Measurements from ENCODE around the gene CAMTA1.
A peak's percentile ranks its signal among the peaks of the same experiment; 100 is the strongest.

The CAMTA1 gene

GRCh38 chr1:6984986-6985385 lies 199.7 kb downstream of the CAMTA1 start:
- no peaks in the 10 kb centered on the region for H3K36me3 ChIP-seq (ENCODE audit: control insufficient read depth, insufficient read depth, low read length)
- H3K4me1 ChIP-seq (ENCODE audit: control insufficient read depth, insufficient read depth, low read length), result peaks cover 16% of the 10 kb centered on the region
- H3K4me3 ChIP-seq (ENCODE audit: low read depth, low read length), result no peak overlapping the region
- no peak overlapping the region for H3K27ac ChIP-seq (ENCODE audit: low read depth, low read length)
- H3K9me3 ChIP-seq (ENCODE audit: control insufficient read depth, insufficient read depth, low read length), result no peaks in the 10 kb centered on the region
- no peaks in the 10 kb centered on the region for H3K27me3 ChIP-seq (ENCODE audit: control insufficient read depth, insufficient read depth, low read length)
- no peak overlapping the region for H3K9ac ChIP-seq (ENCODE audit: low read depth, low read length)

DNA sequence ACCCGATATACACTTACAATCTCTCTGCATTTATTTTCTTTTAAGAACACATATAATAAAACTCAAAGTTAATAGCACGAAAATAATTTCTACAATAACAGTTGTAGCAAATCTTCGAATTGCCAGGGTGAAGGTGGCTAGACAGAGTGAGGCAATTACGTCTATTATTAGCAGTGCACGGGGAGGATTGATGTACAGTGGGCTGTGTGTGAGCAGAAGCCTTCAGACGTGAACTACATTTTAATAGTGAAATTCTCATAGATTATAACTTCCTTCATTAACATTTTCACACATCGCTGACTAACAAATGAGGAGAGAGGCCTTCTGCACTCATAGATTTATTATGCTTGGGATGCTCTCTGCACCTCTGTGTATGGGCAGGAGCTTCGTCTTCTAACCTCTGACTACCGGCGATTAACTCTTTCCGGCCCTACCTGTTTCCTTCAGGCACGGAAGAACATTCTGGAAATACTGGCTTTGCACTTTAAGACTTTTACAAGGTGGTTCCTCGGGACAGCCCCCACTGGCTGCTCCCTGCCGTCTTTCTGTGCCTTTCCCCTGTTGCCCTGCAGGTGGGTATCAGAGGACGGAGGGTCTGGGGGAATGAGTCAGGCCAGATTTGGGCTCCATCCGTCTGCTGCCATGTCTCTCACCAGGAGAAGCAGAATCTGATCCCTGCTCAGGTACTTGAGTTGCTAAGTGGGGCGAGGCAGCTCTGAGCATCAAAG lies 200.5 kb downstream of the CAMTA1 start:
- Histone ChIP-seq H3K27ac (ENCODE audit: low read depth, low read length) (no peak overlapping the region), H3K4me3 (ENCODE audit: low read depth, low read length) (no peak overlapping the region), H3K9me3 (ENCODE audit: control insufficient read depth, insufficient read depth, low read length) (no peaks in the 10 kb centered on the region), H3K4me1 (ENCODE audit: control insufficient read depth, insufficient read depth, low read length) (peaks cover 19% of the 10 kb centered on the region), H3K27me3 (ENCODE audit: control insufficient read depth, insufficient read depth, low read length) (no peaks in the 10 kb centered on the region), H3K9ac (ENCODE audit: low read depth, low read length) (no peak overlapping the region), H3K36me3 (ENCODE audit: control insufficient read depth, insufficient read depth, low read length) (no peaks in the 10 kb centered on the region)

DNA sequence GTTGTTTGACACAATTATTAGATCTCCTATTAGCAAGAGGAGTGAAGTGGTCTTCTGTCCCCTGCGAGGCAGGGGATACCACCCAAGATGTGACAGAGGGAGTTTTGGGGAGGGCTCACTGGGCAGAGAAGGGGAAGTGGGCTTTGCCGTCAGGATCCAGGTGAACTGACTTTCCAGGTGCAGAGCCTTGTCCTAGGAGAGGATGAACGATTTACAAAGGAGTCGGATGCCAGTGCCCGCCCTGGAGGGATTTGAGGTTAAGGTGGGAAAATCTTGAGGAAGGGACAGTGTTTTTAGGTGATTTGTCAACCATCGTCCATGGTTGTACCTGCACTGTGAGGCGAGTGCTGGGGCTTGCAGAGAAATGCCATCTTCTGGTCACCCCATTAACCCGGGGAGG lies 201.0 kb downstream of the CAMTA1 start:
- no peak overlapping the region for H3K9ac ChIP-seq (ENCODE audit: low read depth, low read length)
- no peak overlapping the region for H3K27ac ChIP-seq (ENCODE audit: low read depth, low read length)
- no peaks in the 10 kb centered on the region for H3K36me3 ChIP-seq (ENCODE audit: control insufficient read depth, insufficient read depth, low read length)
- peaks cover 19% of the 10 kb centered on the region for H3K4me1 ChIP-seq (ENCODE audit: control insufficient read depth, insufficient read depth, low read length)
- H3K9me3 ChIP-seq (ENCODE audit: control insufficient read depth, insufficient read depth, low read length), result no peaks in the 10 kb centered on the region
- no peak overlapping the region for H3K4me3 ChIP-seq (ENCODE audit: low read depth, low read length)
- H3K27me3 ChIP-seq (ENCODE audit: control insufficient read depth, insufficient read depth, low read length), result no peaks in the 10 kb centered on the region

GRCh38 chr1:6987940-6988339 lies 202.7 kb downstream of the CAMTA1 start:
- no peak overlapping the region for H3K27ac ChIP-seq (ENCODE audit: low read depth, low read length)
- H3K4me1 ChIP-seq (ENCODE audit: control insufficient read depth, insufficient read depth, low read length), result peaks cover 19% of the 10 kb centered on the region
- no peaks in the 10 kb centered on the region for H3K36me3 ChIP-seq (ENCODE audit: control insufficient read depth, insufficient read depth, low read length)
- H3K4me3 ChIP-seq (ENCODE audit: low read depth, low read length), result no peak overlapping the region
- H3K9ac ChIP-seq (ENCODE audit: low read depth, low read length), result no peak overlapping the region
- no peaks in the 10 kb centered on the region for H3K27me3 ChIP-seq (ENCODE audit: control insufficient read depth, insufficient read depth, low read length)
- H3K9me3 ChIP-seq (ENCODE audit: control insufficient read depth, insufficient read depth, low read length), result no peaks in the 10 kb centered on the region

- no peak overlapping the region for H3K9ac ChIP-seq (ENCODE audit: low read depth, low read length)
- H3K4me3 ChIP-seq (ENCODE audit: low read depth, low read length), result no peak overlapping the region
- no peaks in the 10 kb centered on the region for H3K27me3 ChIP-seq (ENCODE audit: control insufficient read depth, insufficient read depth, low read length)
- peak overlapping the region; percentile 42 for H3K27ac ChIP-seq (ENCODE audit: low read depth, low read length)
- no peaks in the 10 kb centered on the region for H3K36me3 ChIP-seq (ENCODE audit: control insufficient read depth, insufficient read depth, low read length)
- H3K9me3 ChIP-seq (ENCODE audit: control insufficient read depth, insufficient read depth, low read length), result no peaks in the 10 kb centered on the region
- peaks cover 19% of the 10 kb centered on the region for H3K4me1 ChIP-seq (ENCODE audit: control insufficient read depth, insufficient read depth, low read length)
These were observed 203.5 kb downstream of the CAMTA1 start for GRCh38 chr1:6988796-6989195.

DNA sequence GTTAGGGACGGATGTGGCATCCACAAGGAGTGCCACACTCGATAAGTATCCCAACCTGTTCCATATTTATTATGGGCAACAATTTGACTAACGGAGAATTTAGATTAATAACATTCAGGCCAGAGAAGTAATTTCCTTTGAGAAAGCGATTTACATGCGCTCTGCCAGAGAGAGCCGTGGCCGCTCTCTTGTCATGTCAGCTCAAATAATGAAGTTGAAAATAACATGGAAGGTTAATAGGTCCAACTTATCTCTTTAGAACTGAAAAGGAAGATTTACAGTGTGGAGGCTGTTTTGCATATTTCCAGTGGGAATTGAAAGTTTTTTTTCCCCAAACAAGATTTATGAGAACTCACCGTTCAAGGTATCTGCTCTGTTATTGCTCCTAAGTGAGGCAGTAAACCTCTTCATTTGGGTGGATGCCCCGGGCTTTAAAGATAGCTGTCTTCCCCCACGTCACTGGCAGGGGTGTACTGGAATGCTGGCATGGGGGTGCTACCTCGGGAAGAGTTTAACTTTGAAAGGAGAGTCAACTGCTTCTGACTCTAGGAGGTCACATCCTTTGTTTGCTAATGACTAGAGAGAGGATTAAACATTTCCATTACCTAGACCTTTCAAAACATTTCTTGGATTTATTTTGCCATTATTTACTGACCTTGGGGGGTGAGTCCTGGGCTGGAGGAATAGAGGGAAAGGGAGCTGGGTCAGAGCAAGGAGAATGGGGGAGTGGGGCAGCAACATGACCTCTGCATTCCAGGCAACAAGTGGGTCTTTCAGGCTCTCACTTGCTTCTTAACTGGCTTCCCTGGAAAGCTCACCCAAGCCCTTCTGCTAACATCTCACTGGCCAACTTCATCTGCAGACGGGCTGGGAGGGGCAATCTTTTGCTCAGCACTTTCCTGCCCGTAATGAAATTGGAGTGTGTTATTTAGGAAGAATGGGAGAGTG lies 204.2 kb downstream of the CAMTA1 start:
- H3K27me3 ChIP-seq (ENCODE audit: control insufficient read depth, insufficient read depth, low read length), result no peaks in the 10 kb centered on the region

GRCh38 chr1:6991266-6991665 lies 206.0 kb downstream of the CAMTA1 start:
- H3K27ac ChIP-seq (ENCODE audit: low read depth, low read length), result no peak overlapping the region
- no peaks in the 10 kb centered on the region for H3K27me3 ChIP-seq (ENCODE audit: control insufficient read depth, insufficient read depth, low read length)
- no peaks in the 10 kb centered on the region for H3K36me3 ChIP-seq (ENCODE audit: control insufficient read depth, insufficient read depth, low read length)
- H3K9me3 ChIP-seq (ENCODE audit: control insufficient read depth, insufficient read depth, low read length), result no peaks in the 10 kb centered on the region
- H3K9ac ChIP-seq (ENCODE audit: low read depth, low read length), result no peak overlapping the region
- peaks cover 26% of the 10 kb centered on the region for H3K4me1 ChIP-seq (ENCODE audit: control insufficient read depth, insufficient read depth, low read length)
- H3K4me3 ChIP-seq (ENCODE audit: low read depth, low read length), result no peak overlapping the region

More for the DNA sequence above, 204.2 kb downstream of the CAMTA1 start:
- Histone ChIP-seq H3K9me3 (ENCODE audit: control insufficient read depth, insufficient read depth, low read length) (no peaks in the 10 kb centered on the region), H3K9ac (ENCODE audit: low read depth, low read length) (no peak overlapping the region), H3K4me1 (ENCODE audit: control insufficient read depth, insufficient read depth, low read length) (peaks cover 19% of the 10 kb centered on the region), H3K27ac (ENCODE audit: low read depth, low read length) (peak overlapping the region; percentile 42), H3K4me3 (ENCODE audit: low read depth, low read length) (no peak overlapping the region), H3K36me3 (ENCODE audit: control insufficient read depth, insufficient read depth, low read length) (no peaks in the 10 kb centered on the region)

DNA sequence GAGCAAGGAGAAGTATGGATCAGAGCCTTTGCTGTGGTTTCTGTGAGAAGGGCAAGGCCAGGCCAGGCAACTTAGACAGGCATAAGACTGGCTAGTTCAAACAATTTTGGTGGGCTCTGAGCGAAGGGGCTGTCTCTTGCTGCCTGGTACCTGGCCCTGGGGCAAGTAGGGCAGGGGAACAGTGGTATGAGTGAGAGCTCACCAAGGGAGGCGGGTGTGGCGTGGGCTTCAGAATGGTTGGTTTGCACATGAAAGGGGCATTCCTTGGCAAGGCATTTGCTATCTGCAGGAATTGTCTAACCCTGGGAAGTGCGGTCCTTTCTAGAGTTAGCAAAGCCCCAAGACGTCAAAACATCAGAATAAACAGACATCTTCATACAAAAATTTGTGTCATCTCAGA lies 210.5 kb downstream of the CAMTA1 start:
- Histone ChIP-seq H3K4me1 (ENCODE audit: control insufficient read depth, insufficient read depth, low read length) (peaks cover 15% of the 10 kb centered on the region), H3K36me3 (ENCODE audit: control insufficient read depth, insufficient read depth, low read length) (no peaks in the 10 kb centered on the region), H3K27me3 (ENCODE audit: control insufficient read depth, insufficient read depth, low read length) (no peaks in the 10 kb centered on the region), H3K9me3 (ENCODE audit: control insufficient read depth, insufficient read depth, low read length) (no peaks in the 10 kb centered on the region), H3K4me3 (ENCODE audit: low read depth, low read length) (no peak overlapping the region), H3K27ac (ENCODE audit: low read depth, low read length) (no peak overlapping the region), H3K9ac (ENCODE audit: low read depth, low read length) (no peak overlapping the region)

- peaks cover 15% of the 10 kb centered on the region for H3K4me1 ChIP-seq (ENCODE audit: control insufficient read depth, insufficient read depth, low read length)
These were observed 211.1 kb downstream of the CAMTA1 start for GRCh38 chr1:6996371-6996770.

GRCh38 chr1:6996866-6997265 lies 211.6 kb downstream of the CAMTA1 start:
- Histone ChIP-seq H3K36me3 (ENCODE audit: control insufficient read depth, insufficient read depth, low read length) (no peaks in the 10 kb centered on the region), H3K27me3 (ENCODE audit: control insufficient read depth, insufficient read depth, low read length) (no peaks in the 10 kb centered on the region), H3K4me1 (ENCODE audit: control insufficient read depth, insufficient read depth, low read length) (peaks cover 15% of the 10 kb centered on the region), H3K9me3 (ENCODE audit: control insufficient read depth, insufficient read depth, low read length) (no peaks in the 10 kb centered on the region), H3K9ac (ENCODE audit: low read depth, low read length) (no peak overlapping the region), H3K4me3 (ENCODE audit: low read depth, low read length) (no peak overlapping the region), H3K27ac (ENCODE audit: low read depth, low read length) (no peak overlapping the region)

More at GRCh38 chr1:6996371-6996770, 211.1 kb downstream of the CAMTA1 start:
- no peak overlapping the region for H3K27ac ChIP-seq (ENCODE audit: low read depth, low read length)
- H3K36me3 ChIP-seq (ENCODE audit: control insufficient read depth, insufficient read depth, low read length), result no peaks in the 10 kb centered on the region
- no peak overlapping the region for H3K9ac ChIP-seq (ENCODE audit: low read depth, low read length)
- H3K9me3 ChIP-seq (ENCODE audit: control insufficient read depth, insufficient read depth, low read length), result no peaks in the 10 kb centered on the region
- no peak overlapping the region for H3K4me3 ChIP-seq (ENCODE audit: low read depth, low read length)
- H3K27me3 ChIP-seq (ENCODE audit: control insufficient read depth, insufficient read depth, low read length), result no peaks in the 10 kb centered on the region

- no peak overlapping the region for H3K4me3 ChIP-seq (ENCODE audit: low read depth, low read length)
- no peaks in the 10 kb centered on the region for H3K36me3 ChIP-seq (ENCODE audit: control insufficient read depth, insufficient read depth, low read length)
- no peak overlapping the region for H3K27ac ChIP-seq (ENCODE audit: low read depth, low read length)
- H3K9ac ChIP-seq (ENCODE audit: low read depth, low read length), result no peak overlapping the region
- no peaks in the 10 kb centered on the region for H3K9me3 ChIP-seq (ENCODE audit: control insufficient read depth, insufficient read depth, low read length)
- no peaks in the 10 kb centered on the region for H3K27me3 ChIP-seq (ENCODE audit: control insufficient read depth, insufficient read depth, low read length)
- H3K4me1 ChIP-seq (ENCODE audit: control insufficient read depth, insufficient read depth, low read length), result peaks cover 15% of the 10 kb centered on the region
These were observed 213.0 kb downstream of the CAMTA1 start for GRCh38 chr1:6998267-6998666.

Data from HUES48 (cell line).